ENCODE results near the gene ZNF394. TPM values are rescaled to one million over a fixed set of nuclear protein-coding genes. Genes with fewer than 3 reads are reported as not detected.

The ZNF394 gene
- total and polyA plus RNA-seq, 4 donors, result 5.5 to 18.3 (median 12.1) TPM

DNA sequence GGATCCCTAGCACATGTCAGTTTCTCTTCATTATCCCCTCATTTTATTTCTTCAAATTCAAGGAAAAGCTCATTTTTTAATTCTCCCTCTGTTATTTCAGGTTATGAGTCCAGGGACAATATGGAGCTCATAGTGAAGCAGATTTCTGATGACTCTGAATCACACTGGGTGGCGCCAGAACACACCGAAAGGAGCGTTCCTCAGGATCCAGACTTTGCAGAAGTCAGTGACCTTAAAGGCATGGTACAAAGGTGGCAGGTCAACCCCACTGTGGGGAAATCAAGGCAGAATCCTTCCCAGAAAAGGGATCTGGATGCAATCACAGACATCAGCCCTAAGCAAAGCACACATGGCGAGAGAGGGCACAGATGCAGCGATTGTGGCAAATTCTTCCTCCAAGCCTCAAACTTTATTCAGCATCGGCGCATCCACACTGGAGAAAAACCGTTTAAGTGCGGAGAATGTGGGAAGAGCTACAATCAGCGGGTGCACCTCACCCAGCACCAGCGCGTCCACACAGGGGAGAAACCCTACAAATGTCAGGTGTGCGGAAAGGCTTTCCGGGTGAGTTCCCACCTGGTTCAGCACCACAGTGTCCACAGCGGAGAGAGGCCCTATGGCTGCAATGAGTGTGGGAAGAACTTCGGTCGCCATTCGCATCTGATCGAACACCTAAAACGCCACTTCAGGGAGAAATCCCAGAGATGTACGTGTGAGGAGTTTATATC is 25.8 kb upstream of the ZNF394 start:
- Histone ChIP-seq H3K27me3 (ENCODE audit: control insufficient read depth in 4 of 4, insufficient read depth in 4 of 4, low read length in 3 of 4) (no peaks in the 10 kb centered on the region), H3K9me3 (ENCODE audit: control insufficient read depth in 4 of 4, low read length in 3 of 4) (peaks cover 10 to 15% (median 13%) of the 10 kb centered on the region in 4 donors), H3K4me3 (ENCODE audit: low read depth in 1 of 3, low read length in 3 of 3) (no peak overlapping the region), H3K4me1 (ENCODE audit: control insufficient read depth in 4 of 4, insufficient read depth in 4 of 4, low read length in 3 of 4) (no peaks in the 10 kb centered on the region), H3K27ac (ENCODE audit: low read depth in 1 of 2, low read length in 2 of 2) (no peak overlapping the region), H3K36me3 (ENCODE audit: control insufficient read depth in 4 of 4, insufficient read depth in 3 of 4, low read depth in 1 of 4, low read length in 3 of 4) (peaks cover 19 to 49% (median 34%) of the 10 kb centered on the region in 4 donors), H3K9ac (ENCODE audit: low read depth in 1 of 2, low read length in 2 of 2) (no peak overlapping the region)
- no peak for DNase-seq (ENCODE audit: low spot score)
- peak; percentile 14 to 53 for TF ChIP-seq RXRA (IDR thresholded peaks at IDR 0.05)
- TF ChIP-seq HNF4G (IDR thresholded peaks at IDR 0.05), result no peak
- no peak for TF ChIP-seq FOXA1 (IDR thresholded peaks at IDR 0.05)
- TF ChIP-seq HNF4A (conservative IDR thresholded peaks at IDR 0.05), result no peak
- TF ChIP-seq, protein P1, sequence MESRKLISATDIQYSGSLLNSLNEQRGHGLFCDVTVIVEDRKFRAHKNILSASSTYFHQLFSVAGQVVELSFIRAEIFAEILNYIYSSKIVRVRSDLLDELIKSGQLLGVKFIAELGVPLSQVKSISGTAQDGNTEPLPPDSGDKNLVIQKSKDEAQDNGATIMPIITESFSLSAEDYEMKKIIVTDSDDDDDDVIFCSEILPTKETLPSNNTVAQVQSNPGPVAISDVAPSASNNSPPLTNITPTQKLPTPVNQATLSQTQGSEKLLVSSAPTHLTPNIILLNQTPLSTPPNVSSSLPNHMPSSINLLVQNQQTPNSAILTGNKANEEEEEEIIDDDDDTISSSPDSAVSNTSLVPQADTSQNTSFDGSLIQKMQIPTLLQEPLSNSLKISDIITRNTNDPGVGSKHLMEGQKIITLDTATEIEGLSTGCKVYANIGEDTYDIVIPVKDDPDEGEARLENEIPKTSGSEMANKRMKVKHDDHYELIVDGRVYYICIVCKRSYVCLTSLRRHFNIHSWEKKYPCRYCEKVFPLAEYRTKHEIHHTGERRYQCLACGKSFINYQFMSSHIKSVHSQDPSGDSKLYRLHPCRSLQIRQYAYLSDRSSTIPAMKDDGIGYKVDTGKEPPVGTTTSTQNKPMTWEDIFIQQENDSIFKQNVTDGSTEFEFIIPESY (IDR thresholded peaks at IDR 0.05), result no peak
- peak; percentile 52 to 66 for TF ChIP-seq RAD21 (IDR thresholded peaks at IDR 0.05)
- TF ChIP-seq, protein P2, sequence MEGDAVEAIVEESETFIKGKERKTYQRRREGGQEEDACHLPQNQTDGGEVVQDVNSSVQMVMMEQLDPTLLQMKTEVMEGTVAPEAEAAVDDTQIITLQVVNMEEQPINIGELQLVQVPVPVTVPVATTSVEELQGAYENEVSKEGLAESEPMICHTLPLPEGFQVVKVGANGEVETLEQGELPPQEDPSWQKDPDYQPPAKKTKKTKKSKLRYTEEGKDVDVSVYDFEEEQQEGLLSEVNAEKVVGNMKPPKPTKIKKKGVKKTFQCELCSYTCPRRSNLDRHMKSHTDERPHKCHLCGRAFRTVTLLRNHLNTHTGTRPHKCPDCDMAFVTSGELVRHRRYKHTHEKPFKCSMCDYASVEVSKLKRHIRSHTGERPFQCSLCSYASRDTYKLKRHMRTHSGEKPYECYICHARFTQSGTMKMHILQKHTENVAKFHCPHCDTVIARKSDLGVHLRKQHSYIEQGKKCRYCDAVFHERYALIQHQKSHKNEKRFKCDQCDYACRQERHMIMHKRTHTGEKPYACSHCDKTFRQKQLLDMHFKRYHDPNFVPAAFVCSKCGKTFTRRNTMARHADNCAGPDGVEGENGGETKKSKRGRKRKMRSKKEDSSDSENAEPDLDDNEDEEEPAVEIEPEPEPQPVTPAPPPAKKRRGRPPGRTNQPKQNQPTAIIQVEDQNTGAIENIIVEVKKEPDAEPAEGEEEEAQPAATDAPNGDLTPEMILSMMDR (IDR thresholded peaks at IDR 0.05; ENCODE audit: low read depth, low read length, missing input control), result no peak
- 97% methylated on average over 21 of the region's 21 CpGs for WGBS

DNA sequence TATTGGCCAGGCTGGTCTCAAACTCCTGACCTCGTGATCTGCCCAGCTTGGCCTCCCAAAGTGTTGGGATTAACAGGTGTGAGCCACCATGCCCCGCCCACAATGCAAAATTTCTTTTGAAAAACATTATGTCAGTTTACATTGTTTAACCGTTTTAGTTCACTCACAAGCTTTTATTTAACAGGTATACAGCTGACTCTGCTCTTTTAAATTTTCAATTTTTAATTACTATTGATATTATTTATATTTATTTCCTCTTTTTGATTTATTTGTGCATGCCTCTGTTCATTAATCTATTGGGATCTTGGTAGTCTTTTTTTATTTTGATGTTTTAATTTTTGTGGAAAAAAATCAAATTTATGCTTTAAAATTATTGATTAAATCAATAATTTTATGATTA is 21.3 kb upstream of the ZNF394 start:
- Histone ChIP-seq H3K4me1 (ENCODE audit: control insufficient read depth in 4 of 4, insufficient read depth in 4 of 4, low read length in 3 of 4) (no peaks in the 10 kb centered on the region), H3K9ac (ENCODE audit: low read depth in 1 of 2, low read length in 2 of 2) (no peak overlapping the region), H3K36me3 (ENCODE audit: control insufficient read depth in 4 of 4, insufficient read depth in 3 of 4, low read depth in 1 of 4, low read length in 3 of 4) (peaks cover 12 to 32% (median 20%) of the 10 kb centered on the region in 4 donors), H3K27me3 (ENCODE audit: control insufficient read depth in 4 of 4, insufficient read depth in 4 of 4, low read length in 3 of 4) (no peaks in the 10 kb centered on the region), H3K9me3 (ENCODE audit: control insufficient read depth in 4 of 4, low read length in 3 of 4) (no peaks in the 10 kb centered on the region), H3K4me3 (ENCODE audit: low read depth in 1 of 3, low read length in 3 of 3) (no peak overlapping the region), H3K27ac (ENCODE audit: low read depth in 1 of 2, low read length in 2 of 2) (no peak overlapping the region)
- TF ChIP-seq, protein P2 (IDR thresholded peaks at IDR 0.05; ENCODE audit: low read depth, low read length, missing input control), result no peak
- TF ChIP-seq JUND (IDR thresholded peaks at IDR 0.05) (no peak), FOXA1 (IDR thresholded peaks at IDR 0.05) (no peak), HNF4G (IDR thresholded peaks at IDR 0.05) (no peak), HNF4A (conservative IDR thresholded peaks at IDR 0.05) (no peak), NR2F2 (IDR thresholded peaks at IDR 0.05) (no peak), EGR1 (IDR thresholded peaks at IDR 0.05; ENCODE audit: low read depth in 2 of 2) (no peak), RXRA (IDR thresholded peaks at IDR 0.05) (no peak), FOXA2 (IDR thresholded peaks at IDR 0.05) (no peak), RAD21 (IDR thresholded peaks at IDR 0.05) (no peak), GABPA (IDR thresholded peaks at IDR 0.05 in 1 of 2, conservative IDR thresholded peaks at IDR 0.05 in 1 of 2) (no peak), YY1 (IDR thresholded peaks at IDR 0.05) (no peak), SP1 (IDR thresholded peaks at IDR 0.05) (no peak)
- TF ChIP-seq, protein P3, sequence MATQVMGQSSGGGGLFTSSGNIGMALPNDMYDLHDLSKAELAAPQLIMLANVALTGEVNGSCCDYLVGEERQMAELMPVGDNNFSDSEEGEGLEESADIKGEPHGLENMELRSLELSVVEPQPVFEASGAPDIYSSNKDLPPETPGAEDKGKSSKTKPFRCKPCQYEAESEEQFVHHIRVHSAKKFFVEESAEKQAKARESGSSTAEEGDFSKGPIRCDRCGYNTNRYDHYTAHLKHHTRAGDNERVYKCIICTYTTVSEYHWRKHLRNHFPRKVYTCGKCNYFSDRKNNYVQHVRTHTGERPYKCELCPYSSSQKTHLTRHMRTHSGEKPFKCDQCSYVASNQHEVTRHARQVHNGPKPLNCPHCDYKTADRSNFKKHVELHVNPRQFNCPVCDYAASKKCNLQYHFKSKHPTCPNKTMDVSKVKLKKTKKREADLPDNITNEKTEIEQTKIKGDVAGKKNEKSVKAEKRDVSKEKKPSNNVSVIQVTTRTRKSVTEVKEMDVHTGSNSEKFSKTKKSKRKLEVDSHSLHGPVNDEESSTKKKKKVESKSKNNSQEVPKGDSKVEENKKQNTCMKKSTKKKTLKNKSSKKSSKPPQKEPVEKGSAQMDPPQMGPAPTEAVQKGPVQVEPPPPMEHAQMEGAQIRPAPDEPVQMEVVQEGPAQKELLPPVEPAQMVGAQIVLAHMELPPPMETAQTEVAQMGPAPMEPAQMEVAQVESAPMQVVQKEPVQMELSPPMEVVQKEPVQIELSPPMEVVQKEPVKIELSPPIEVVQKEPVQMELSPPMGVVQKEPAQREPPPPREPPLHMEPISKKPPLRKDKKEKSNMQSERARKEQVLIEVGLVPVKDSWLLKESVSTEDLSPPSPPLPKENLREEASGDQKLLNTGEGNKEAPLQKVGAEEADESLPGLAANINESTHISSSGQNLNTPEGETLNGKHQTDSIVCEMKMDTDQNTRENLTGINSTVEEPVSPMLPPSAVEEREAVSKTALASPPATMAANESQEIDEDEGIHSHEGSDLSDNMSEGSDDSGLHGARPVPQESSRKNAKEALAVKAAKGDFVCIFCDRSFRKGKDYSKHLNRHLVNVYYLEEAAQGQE (IDR thresholded peaks at IDR 0.05), result no peak
- TF ChIP-seq, protein P4, sequence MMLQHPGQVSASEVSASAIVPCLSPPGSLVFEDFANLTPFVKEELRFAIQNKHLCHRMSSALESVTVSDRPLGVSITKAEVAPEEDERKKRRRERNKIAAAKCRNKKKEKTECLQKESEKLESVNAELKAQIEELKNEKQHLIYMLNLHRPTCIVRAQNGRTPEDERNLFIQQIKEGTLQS (IDR thresholded peaks at IDR 0.05), result no peak
- TF ChIP-seq, protein P5, sequence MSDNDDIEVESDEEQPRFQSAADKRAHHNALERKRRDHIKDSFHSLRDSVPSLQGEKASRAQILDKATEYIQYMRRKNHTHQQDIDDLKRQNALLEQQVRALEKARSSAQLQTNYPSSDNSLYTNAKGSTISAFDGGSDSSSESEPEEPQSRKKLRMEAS (IDR thresholded peaks at IDR 0.05), result no peak
- TF ChIP-seq, protein P1 (IDR thresholded peaks at IDR 0.05), result no peak
- 93% methylated on average over 3 of the region's 3 CpGs for WGBS
- no peak for DNase-seq (ENCODE audit: low spot score)
